Activated naive CD8-positive, alpha-beta T cell treated with anti-CD3 and anti-CD28 coated beads for 36 hours (primary cell): ENCODE results near the gene S100A10. TPM values are rescaled to one million over a fixed set of nuclear protein-coding genes. Genes with fewer than 3 reads are reported as not detected.
A peak's percentile ranks its signal among the peaks of the same experiment; 100 is the strongest.

ENCODE experiments used
- DNase-seq: peaks from one replicate; pipeline ENCODE4 v3.0.0; 2021
- H3K27ac Mint-ChIP-seq: one replicate; pipeline ENCODE4 v1.8.0; 2022; ENCODE audit warnings: mild to moderate bottlenecking, moderate library complexity, mixed read lengths
- H3K27me3 Mint-ChIP-seq: one replicate; pipeline ENCODE4 v1.8.0; 2022; ENCODE audit warnings: mild to moderate bottlenecking, mixed read lengths
- H3K36me3 Mint-ChIP-seq: one replicate; pipeline ENCODE4 v1.8.0; 2021; ENCODE audit warnings: mild to moderate bottlenecking, mixed read lengths
- H3K4me1 Mint-ChIP-seq: one replicate; pipeline ENCODE4 v1.8.0; 2021; ENCODE audit warnings: mixed read lengths
- H3K4me3 Mint-ChIP-seq: one replicate; pipeline ENCODE4 v1.8.0; 2022; ENCODE audit warnings: mild to moderate bottlenecking, moderate library complexity, mixed read lengths
- H3K9me3 Mint-ChIP-seq: one replicate; pipeline ENCODE4 v1.8.0; 2022; ENCODE audit warnings: mixed read lengths
- total RNA-seq, 2 experiments: library from RNA; stranded (reverse); gene quantifications; one replicate each; pipeline ENCODE4 v1.2.3, GENCODE V29; 2021

The S100A10 gene
- 100 to 1,000 TPM; 225 to 235 TPM for total RNA-seq

DNA sequence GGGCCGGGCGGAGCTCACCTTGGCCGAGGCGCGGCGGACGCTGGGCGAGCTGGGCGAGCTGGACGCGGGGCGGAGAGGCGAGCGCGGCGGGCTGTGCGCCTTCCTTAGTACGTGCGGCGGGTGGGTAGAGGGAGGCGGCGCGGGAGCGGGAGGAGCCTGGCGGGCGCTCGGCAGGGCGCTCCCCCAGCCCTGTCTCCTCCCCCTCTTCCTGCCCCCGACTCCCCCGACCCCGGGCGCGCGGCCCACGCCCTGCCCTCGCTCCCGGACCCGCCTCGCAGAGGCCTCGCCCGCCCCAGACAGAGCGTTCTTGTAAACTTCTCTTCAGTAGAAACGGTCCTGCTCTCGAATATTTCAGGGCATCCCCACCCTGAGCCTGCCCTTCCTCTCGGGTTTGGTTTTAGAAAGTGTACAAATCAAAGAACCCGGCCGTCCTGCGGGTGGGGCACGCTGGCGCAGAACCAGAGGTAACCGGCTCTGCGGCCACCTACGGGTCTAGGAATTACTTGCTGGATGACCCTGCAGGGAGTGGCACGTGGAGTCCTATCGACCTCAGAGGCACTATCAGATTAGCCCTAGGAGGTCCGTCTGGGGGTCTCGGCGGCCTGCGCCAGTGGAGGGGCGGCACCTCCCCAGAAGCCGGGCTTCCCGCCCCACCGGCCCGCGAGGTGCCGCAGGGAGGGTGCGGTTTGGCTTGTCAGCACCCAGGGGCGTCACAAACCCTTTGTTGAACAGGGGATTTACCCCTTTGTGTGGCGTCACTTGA is at the start of gene S100A10:
TSS of gene S100A10 (minus strand) at position 126 of the 763 bp plus-strand sequence. CDS start 7,629 bp downstream, outside the sequence.
- Mint-ChIP-seq H3K9me3 (no peaks in the 10 kb centered on the region), H3K27ac (peak within 1 kb of the TSS; percentile 96), H3K4me3 (peak within 1 kb of the TSS; percentile 97), H3K27me3 (no peaks in the 10 kb centered on the region), H3K4me1 (peaks cover 48% of the 10 kb centered on the region), H3K36me3 (peaks cover 17% of the 10 kb centered on the region)
- DNase-seq: peak; percentile 81

DNA sequence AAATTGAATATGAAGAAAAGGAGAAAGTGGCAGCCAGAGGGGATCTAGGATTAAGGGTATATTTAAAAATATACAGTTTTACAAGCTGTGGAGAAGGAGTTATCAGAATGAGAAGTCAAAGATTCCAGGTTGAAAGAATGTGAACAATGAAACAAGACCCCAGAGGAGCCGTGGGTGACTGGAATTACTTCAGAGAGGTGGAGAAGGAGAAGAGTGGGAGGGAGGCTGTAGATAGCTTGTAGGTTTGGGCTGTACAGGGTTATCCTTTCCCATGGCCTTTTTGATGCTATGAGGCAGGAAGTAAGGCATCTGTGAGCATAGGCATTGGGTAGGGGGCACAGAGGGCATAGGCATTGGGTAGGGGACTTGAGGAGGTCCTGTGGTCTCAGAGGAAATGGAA is 48.4 kb upstream of the S100A10 start:
- H3K36me3 Mint-ChIP-seq: no peaks in the 10 kb centered on the region
- no peaks in the 10 kb centered on the region for H3K27me3 Mint-ChIP-seq
- no peak overlapping the region for H3K27ac Mint-ChIP-seq
- no peak for DNase-seq
- peaks cover 6% of the 10 kb centered on the region for H3K4me1 Mint-ChIP-seq
- H3K9me3 Mint-ChIP-seq: peaks cover 2% of the 10 kb centered on the region
- H3K4me3 Mint-ChIP-seq: no peak overlapping the region

DNA sequence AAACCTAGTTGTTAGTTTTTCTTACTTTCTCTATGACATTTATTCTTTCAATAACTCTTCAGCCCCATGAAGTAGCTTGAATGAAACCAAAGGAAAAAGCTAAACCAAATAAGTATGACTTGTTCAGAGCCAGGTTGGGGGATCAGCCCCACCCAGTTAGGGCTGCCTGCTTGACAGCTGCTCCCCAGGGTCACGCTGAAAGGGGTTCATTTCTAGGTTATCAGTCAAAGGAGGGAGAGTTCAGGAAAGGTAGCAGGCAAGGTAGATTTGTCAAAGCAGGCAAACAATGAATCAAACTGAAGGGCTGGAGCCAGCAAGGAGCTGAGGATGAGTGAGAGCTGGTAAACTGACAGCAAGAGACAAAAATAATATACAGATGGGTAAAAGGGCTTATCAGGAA is 46.2 kb upstream of the S100A10 start:
- DNase-seq: no peak
- H3K36me3 Mint-ChIP-seq: peaks cover 13% of the 10 kb centered on the region
- H3K4me3 Mint-ChIP-seq: no peak overlapping the region
- H3K27ac Mint-ChIP-seq: no peak overlapping the region
- H3K4me1 Mint-ChIP-seq: peaks cover 11% of the 10 kb centered on the region
- no peaks in the 10 kb centered on the region for H3K9me3 Mint-ChIP-seq
- no peaks in the 10 kb centered on the region for H3K27me3 Mint-ChIP-seq

GRCh38 chr1:152039461-152039860 is 45.8 kb upstream of the S100A10 start:
- Mint-ChIP-seq H3K27ac (no peak overlapping the region), H3K36me3 (peaks cover 13% of the 10 kb centered on the region), H3K4me1 (peaks cover 14% of the 10 kb centered on the region), H3K9me3 (no peaks in the 10 kb centered on the region), H3K4me3 (no peak overlapping the region), H3K27me3 (no peaks in the 10 kb centered on the region)
- no peak for DNase-seq

GRCh38 chr1:152038871-152039270 is 45.2 kb upstream of the S100A10 start:
- Mint-ChIP-seq H3K4me1 (peaks cover 17% of the 10 kb centered on the region), H3K27ac (no peak overlapping the region), H3K9me3 (no peaks in the 10 kb centered on the region)

GRCh38 chr1:152036267-152037216 is 42.9 kb upstream of the S100A10 start, which contains the start of gene S100A11:
Gene S100A11 (minus strand): TSS chr1:152037004. CDS start chr1:152036915, 89 bp downstream.
- Mint-ChIP-seq H3K9me3 (no peaks in the 10 kb centered on the region), H3K36me3 (peaks cover 37% of the 10 kb centered on the region), H3K4me3 (peak within 1 kb of the TSS; percentile 93), H3K4me1 (peaks cover 23% of the 10 kb centered on the region), H3K27me3 (no peaks in the 10 kb centered on the region), H3K27ac (peak within 1 kb of the TSS; percentile 88)
- peak; percentile 83 for DNase-seq

More at GRCh38 chr1:152038871-152039270, 45.2 kb upstream of the S100A10 start:
- Mint-ChIP-seq H3K4me3 (no peak overlapping the region), H3K36me3 (peaks cover 16% of the 10 kb centered on the region), H3K27me3 (no peaks in the 10 kb centered on the region)
- no peak for DNase-seq

GRCh38 chr1:152035539-152036266 is 42.0 kb upstream of the S100A10 start:
- peak overlapping the region; percentile 93 for H3K4me3 Mint-ChIP-seq
- peak overlapping the region; percentile 88 for H3K27ac Mint-ChIP-seq
- DNase-seq: no peak
- peaks cover 1% of the 10 kb centered on the region for H3K9me3 Mint-ChIP-seq
- no peaks in the 10 kb centered on the region for H3K27me3 Mint-ChIP-seq
- H3K36me3 Mint-ChIP-seq: peaks cover 39% of the 10 kb centered on the region
- H3K4me1 Mint-ChIP-seq: peaks cover 24% of the 10 kb centered on the region

GRCh38 chr1:152034654-152035538 is 41.2 kb upstream of the S100A10 start:
- Mint-ChIP-seq H3K4me1 (peaks cover 28% of the 10 kb centered on the region), H3K4me3 (peak overlapping the region; percentile 93), H3K36me3 (peaks cover 44% of the 10 kb centered on the region), H3K27ac (peak overlapping the region; percentile 88), H3K9me3 (peaks cover 3% of the 10 kb centered on the region), H3K27me3 (no peaks in the 10 kb centered on the region)
- DNase-seq: peak; percentile 72

- Mint-ChIP-seq H3K9me3 (peaks cover 5% of the 10 kb centered on the region), H3K36me3 (peaks cover 48% of the 10 kb centered on the region), H3K4me1 (peaks cover 32% of the 10 kb centered on the region), H3K4me3 (peak overlapping the region; percentile 93), H3K27me3 (no peaks in the 10 kb centered on the region), H3K27ac (peak overlapping the region; percentile 88)
- no peak for DNase-seq
Observed at GRCh38 chr1:152034324-152034653, 40.6 kb upstream of the S100A10 start.

DNA sequence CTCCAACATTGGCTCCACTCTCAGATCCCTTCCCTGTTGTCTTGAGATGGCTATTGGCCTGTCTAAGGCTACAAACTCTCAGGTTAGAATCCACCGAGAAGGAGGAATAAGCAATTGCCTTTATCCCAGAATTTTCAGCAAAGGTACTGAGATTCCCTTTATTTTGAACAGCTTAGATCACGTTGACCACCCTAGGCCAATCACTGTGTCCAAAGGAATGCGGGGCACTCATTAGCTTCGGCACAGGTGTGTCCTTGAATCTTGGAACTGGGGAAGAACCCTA is 36.2 kb upstream of the S100A10 start:
- peaks cover 42% of the 10 kb centered on the region for H3K36me3 Mint-ChIP-seq
- peaks cover 28% of the 10 kb centered on the region for H3K4me1 Mint-ChIP-seq
- DNase-seq: no peak
- H3K9me3 Mint-ChIP-seq: peaks cover 11% of the 10 kb centered on the region
- no peak overlapping the region for H3K4me3 Mint-ChIP-seq
- H3K27me3 Mint-ChIP-seq: no peaks in the 10 kb centered on the region
- H3K27ac Mint-ChIP-seq: peak overlapping the region; percentile 68

DNA sequence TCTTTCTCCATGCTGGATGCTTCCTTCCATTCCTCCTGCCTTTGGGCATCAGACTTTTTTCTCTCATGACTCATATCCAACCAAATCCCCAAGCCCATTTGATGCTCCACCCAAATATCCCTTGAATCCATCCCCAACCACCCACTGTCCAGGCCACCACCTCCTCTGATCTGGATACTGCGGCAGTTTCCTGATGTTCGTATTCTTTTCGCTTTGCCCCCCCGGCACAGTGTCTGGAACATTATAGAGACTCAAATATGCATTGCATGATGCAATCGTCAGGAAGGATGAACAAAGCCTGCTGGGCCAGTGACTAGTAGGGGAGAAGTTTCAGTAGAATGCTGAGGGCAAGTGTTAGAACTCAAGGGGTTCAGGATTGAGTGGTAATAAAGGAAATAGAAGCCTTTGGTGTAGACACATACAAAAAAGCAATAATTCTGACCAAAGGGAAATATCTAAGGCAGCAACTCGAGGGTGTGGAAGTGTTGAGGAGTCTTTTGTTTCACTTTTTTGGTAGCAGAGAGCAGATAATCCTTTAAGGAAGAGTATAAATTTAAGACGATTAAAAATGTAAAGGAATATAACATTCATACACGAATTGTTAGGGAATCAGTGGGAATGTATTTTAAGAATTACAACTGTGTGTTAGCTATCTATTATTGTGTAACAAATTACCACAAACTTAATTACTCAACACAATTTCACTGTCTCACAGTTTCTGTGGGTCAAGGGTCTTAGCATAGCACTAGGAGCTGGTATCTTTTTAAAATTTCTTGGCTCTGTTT is 35.7 kb upstream of the S100A10 start:
- peaks cover 25% of the 10 kb centered on the region for H3K4me1 Mint-ChIP-seq
- H3K27me3 Mint-ChIP-seq: no peaks in the 10 kb centered on the region
- H3K36me3 Mint-ChIP-seq: peaks cover 42% of the 10 kb centered on the region
- DNase-seq: no peak
- H3K4me3 Mint-ChIP-seq: no peak overlapping the region
- peaks cover 11% of the 10 kb centered on the region for H3K9me3 Mint-ChIP-seq
- peak overlapping the region; percentile 96 for H3K27ac Mint-ChIP-seq

GRCh38 chr1:152026895-152027294 is 33.2 kb upstream of the S100A10 start:
- no peak overlapping the region for H3K27ac Mint-ChIP-seq
- H3K27me3 Mint-ChIP-seq: no peaks in the 10 kb centered on the region
- H3K4me3 Mint-ChIP-seq: no peak overlapping the region
- no peak for DNase-seq
- peaks cover 11% of the 10 kb centered on the region for H3K9me3 Mint-ChIP-seq
- H3K4me1 Mint-ChIP-seq: peaks cover 17% of the 10 kb centered on the region
- peaks cover 21% of the 10 kb centered on the region for H3K36me3 Mint-ChIP-seq

DNA sequence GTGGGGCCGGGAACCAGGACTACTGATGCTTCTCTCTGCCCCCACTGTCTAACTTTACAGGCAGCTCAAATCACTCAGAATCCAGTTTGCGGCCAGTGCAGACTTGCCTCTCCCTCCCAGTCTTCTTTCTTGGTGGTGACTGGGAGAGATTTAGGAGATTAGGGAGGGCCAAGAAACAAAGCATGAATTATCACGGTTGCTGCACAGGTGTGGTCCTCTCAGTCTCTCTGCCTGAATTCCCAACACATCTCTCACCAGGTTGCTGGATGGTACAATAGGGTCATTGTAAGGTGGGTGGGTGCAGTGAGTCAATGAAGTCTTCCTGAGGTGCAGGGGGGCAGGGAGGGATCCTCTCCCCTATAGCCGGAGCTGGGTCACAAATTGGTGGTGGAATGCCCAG is 30.6 kb upstream of the S100A10 start:
- Mint-ChIP-seq H3K4me1 (peaks cover 7% of the 10 kb centered on the region), H3K36me3 (peaks cover 6% of the 10 kb centered on the region), H3K27ac (no peak overlapping the region), H3K9me3 (peaks cover 5% of the 10 kb centered on the region), H3K4me3 (no peak overlapping the region), H3K27me3 (no peaks in the 10 kb centered on the region)
- no peak for DNase-seq
